Liver (tissue), 3 donors: ENCODE measurements around the gene CSRP1.

Experiments used
- EGR1 ChIP-seq, 2 donors: IDR thresholded peaks; 2 replicates each; pipeline ENCODE4 v1.6.1; 2016 to 2018; ENCODE audit warnings: antibody characterized with exemption in 2 of 2, low read depth in 2 of 2
- GABPA ChIP-seq, 2 donors: IDR thresholded peaks in 1 of 2; conservative IDR thresholded peaks in 1 of 2; 2 replicates each; pipeline ENCODE4 v1.6.1; 2016; ENCODE audit warnings: antibody characterized with exemption in 2 of 2, mild to moderate bottlenecking in 1 of 2, moderate library complexity in 1 of 2
- HNF4G ChIP-seq: IDR thresholded peaks from 2 replicates; pipeline ENCODE4 v1.6.1; 2016; ENCODE audit warnings: antibody characterized with exemption
- JUND ChIP-seq, 2 donors: IDR thresholded peaks; 2 replicates each; pipeline ENCODE4 v1.6.1; 2016; ENCODE audit warnings: antibody characterized with exemption in 2 of 2
- RAD21 ChIP-seq, 2 donors: IDR thresholded peaks; 2 replicates each; pipeline ENCODE4 v1.6.1; 2016; ENCODE audit warnings: antibody characterized with exemption in 2 of 2, mild to moderate bottlenecking in 2 of 2
- TAF1 ChIP-seq: conservative IDR thresholded peaks from 2 replicates; pipeline ENCODE4 v1.6.1; 2016; ENCODE audit warnings: antibody characterized with exemption, mild to moderate bottlenecking
- YY1 ChIP-seq: IDR thresholded peaks from 2 replicates; pipeline ENCODE4 v1.6.1; 2016; ENCODE audit warnings: antibody characterized with exemption, mild to moderate bottlenecking
- TF ChIP-seq, protein P1 (sequence below): fragments of 150-350 bp; IDR thresholded peaks from 2 replicates; pipeline ENCODE4 v1.5.1; 2017; ENCODE audit warnings: improper control_type of control experiment, low read depth, low read length; ENCODE audit not compliant: missing input control
- TF ChIP-seq, protein P2 (sequence below): IDR thresholded peaks from 2 replicates; pipeline ENCODE4 v1.6.1; 2016; ENCODE audit warnings: antibody characterized with exemption
- TF ChIP-seq, protein P3 (sequence below): IDR thresholded peaks from 2 replicates; pipeline ENCODE4 v1.6.1; 2016; ENCODE audit warnings: antibody characterized with exemption, mild to moderate bottlenecking
- donor health status: healthy.
- donor health status: healthy.

DNA sequence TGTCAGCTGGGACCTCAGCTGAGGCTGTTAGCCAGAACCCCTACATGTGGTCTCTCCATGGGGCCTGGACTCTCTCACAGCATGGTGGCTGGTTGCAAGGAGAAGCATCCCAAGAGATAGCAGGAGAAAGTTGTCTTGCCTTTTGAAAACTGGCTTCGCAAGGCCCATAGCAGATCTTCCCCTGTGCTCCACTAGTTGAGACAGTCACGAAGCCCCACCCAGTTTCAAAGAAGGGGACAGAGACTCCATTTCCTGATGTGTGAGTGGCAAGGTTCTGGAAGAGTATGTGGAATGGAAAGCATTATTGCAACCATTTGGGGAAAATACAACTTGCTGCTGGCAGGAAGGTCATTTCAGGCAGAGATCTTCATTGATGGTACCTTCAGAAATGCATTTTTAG, 7.5 kb upstream of the CSRP1 start:
- TF ChIP-seq, protein P1, sequence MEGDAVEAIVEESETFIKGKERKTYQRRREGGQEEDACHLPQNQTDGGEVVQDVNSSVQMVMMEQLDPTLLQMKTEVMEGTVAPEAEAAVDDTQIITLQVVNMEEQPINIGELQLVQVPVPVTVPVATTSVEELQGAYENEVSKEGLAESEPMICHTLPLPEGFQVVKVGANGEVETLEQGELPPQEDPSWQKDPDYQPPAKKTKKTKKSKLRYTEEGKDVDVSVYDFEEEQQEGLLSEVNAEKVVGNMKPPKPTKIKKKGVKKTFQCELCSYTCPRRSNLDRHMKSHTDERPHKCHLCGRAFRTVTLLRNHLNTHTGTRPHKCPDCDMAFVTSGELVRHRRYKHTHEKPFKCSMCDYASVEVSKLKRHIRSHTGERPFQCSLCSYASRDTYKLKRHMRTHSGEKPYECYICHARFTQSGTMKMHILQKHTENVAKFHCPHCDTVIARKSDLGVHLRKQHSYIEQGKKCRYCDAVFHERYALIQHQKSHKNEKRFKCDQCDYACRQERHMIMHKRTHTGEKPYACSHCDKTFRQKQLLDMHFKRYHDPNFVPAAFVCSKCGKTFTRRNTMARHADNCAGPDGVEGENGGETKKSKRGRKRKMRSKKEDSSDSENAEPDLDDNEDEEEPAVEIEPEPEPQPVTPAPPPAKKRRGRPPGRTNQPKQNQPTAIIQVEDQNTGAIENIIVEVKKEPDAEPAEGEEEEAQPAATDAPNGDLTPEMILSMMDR: no peak
- TF ChIP-seq TAF1 (no peak), JUND (IDR thresholded peaks at IDR 0.05) (no peak), YY1 (no peak), EGR1 (IDR thresholded peaks at IDR 0.05; ENCODE audit: low read depth in 2 of 2) (no peak), HNF4G (no peak), RAD21 (IDR thresholded peaks at IDR 0.05) (no peak), GABPA (IDR thresholded peaks at IDR 0.05 in 1 of 2, conservative IDR thresholded peaks at IDR 0.05 in 1 of 2) (no peak)
- TF ChIP-seq, protein P2, sequence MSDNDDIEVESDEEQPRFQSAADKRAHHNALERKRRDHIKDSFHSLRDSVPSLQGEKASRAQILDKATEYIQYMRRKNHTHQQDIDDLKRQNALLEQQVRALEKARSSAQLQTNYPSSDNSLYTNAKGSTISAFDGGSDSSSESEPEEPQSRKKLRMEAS: no peak
- TF ChIP-seq, protein P3, sequence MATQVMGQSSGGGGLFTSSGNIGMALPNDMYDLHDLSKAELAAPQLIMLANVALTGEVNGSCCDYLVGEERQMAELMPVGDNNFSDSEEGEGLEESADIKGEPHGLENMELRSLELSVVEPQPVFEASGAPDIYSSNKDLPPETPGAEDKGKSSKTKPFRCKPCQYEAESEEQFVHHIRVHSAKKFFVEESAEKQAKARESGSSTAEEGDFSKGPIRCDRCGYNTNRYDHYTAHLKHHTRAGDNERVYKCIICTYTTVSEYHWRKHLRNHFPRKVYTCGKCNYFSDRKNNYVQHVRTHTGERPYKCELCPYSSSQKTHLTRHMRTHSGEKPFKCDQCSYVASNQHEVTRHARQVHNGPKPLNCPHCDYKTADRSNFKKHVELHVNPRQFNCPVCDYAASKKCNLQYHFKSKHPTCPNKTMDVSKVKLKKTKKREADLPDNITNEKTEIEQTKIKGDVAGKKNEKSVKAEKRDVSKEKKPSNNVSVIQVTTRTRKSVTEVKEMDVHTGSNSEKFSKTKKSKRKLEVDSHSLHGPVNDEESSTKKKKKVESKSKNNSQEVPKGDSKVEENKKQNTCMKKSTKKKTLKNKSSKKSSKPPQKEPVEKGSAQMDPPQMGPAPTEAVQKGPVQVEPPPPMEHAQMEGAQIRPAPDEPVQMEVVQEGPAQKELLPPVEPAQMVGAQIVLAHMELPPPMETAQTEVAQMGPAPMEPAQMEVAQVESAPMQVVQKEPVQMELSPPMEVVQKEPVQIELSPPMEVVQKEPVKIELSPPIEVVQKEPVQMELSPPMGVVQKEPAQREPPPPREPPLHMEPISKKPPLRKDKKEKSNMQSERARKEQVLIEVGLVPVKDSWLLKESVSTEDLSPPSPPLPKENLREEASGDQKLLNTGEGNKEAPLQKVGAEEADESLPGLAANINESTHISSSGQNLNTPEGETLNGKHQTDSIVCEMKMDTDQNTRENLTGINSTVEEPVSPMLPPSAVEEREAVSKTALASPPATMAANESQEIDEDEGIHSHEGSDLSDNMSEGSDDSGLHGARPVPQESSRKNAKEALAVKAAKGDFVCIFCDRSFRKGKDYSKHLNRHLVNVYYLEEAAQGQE: no peak
